Measurements from ENCODE around the gene APMAP.

APMAP gene

DNA sequence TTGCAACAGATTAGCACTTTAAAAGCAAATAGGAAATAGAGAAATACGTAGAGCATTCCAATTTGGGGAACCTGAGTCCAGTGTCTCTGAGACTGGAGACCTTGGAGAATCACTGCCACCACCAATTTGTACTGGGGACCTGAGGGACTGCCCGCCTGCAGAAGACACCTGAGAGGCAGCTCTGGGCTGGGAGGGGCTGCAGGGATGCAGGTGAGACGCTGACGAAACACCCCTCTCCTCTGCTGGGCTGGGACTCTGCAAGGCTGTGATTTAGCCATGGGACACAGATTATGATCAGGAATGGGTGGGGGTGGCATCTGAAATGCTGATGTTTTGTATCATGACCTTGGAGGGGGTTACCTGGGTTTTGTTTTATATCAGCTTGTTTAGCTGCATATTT lies 7.0 kb upstream of the APMAP start:
- H3K36me3 ChIP-seq (ENCODE audit: control insufficient read depth in 2 of 2, insufficient read depth in 1 of 2, low read length in 2 of 2) = no peaks in the 10 kb centered on the region
- no peak overlapping the region for H3K4me3 ChIP-seq (ENCODE audit: low read depth, low read length)
- POLR2A ChIA-PET = no interaction called here
- CTCF ChIA-PET = interaction anchor here (0.9 to 1.1 kb wide), 2 partner anchors 180 to 399 kb away, joined by 3 to 4 read pairs; no protein-coding TSS in a partner anchor
- H3K4me1 ChIP-seq (ENCODE audit: control insufficient read depth, insufficient read depth, low read length) = no peaks in the 10 kb centered on the region
- no peak for TF ChIP-seq BCL11B (tag by site-specific recombination; IDR thresholded peaks at IDR 0.05; ENCODE audit: low read depth)
- TF ChIP-seq ZFP69B (tag by site-specific recombination; IDR thresholded peaks at IDR 0.05) = no peak
- TF ChIP-seq, protein P1, sequence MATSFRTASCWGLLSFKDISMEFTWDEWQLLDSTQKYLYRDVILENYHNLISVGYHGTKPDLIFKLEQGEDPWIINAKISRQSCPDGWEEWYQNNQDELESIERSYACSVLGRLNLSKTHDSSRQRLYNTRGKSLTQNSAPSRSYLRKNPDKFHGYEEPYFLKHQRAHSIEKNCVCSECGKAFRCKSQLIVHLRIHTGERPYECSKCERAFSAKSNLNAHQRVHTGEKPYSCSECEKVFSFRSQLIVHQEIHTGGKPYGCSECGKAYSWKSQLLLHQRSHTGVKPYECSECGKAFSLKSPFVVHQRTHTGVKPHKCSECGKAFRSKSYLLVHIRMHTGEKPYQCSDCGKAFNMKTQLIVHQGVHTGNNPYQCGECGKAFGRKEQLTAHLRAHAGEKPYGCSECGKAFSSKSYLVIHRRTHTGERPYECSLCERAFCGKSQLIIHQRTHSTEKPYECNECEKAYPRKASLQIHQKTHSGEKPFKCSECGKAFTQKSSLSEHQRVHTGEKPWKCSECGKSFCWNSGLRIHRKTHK (tag by site-specific recombination; IDR thresholded peaks at IDR 0.05) = no peak
- TF ChIP-seq, protein P2, sequence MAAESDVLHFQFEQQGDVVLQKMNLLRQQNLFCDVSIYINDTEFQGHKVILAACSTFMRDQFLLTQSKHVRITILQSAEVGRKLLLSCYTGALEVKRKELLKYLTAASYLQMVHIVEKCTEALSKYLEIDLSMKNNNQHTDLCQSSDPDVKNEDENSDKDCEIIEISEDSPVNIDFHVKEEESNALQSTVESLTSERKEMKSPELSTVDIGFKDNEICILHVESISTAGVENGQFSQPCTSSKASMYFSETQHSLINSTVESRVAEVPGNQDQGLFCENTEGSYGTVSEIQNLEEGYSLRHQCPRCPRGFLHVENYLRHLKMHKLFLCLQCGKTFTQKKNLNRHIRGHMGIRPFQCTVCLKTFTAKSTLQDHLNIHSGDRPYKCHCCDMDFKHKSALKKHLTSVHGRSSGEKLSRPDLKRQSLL (tag by site-specific recombination; IDR thresholded peaks at IDR 0.05) = no peak
- TF ChIP-seq ZSCAN16 (tag by site-specific recombination; IDR thresholded peaks at IDR 0.05) = no peak
- no peak for TF ChIP-seq ZNF416 (tag by site-specific recombination; IDR thresholded peaks at IDR 0.05)
- TF ChIP-seq, protein P3, sequence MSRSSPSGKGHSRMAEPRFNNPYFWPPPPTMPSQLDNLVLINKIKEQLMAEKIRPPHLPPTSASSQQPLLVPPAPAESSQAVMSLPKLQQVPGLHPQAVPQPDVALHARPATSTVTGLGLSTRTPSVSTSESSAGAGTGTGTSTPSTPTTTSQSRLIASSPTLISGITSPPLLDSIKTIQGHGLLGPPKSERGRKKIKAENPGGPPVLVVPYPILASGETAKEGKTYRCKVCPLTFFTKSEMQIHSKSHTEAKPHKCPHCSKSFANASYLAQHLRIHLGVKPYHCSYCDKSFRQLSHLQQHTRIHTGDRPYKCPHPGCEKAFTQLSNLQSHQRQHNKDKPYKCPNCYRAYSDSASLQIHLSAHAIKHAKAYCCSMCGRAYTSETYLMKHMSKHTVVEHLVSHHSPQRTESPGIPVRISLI (tag by site-specific recombination; IDR thresholded peaks at IDR 0.05) = no peak
- TF ChIP-seq, protein P4, sequence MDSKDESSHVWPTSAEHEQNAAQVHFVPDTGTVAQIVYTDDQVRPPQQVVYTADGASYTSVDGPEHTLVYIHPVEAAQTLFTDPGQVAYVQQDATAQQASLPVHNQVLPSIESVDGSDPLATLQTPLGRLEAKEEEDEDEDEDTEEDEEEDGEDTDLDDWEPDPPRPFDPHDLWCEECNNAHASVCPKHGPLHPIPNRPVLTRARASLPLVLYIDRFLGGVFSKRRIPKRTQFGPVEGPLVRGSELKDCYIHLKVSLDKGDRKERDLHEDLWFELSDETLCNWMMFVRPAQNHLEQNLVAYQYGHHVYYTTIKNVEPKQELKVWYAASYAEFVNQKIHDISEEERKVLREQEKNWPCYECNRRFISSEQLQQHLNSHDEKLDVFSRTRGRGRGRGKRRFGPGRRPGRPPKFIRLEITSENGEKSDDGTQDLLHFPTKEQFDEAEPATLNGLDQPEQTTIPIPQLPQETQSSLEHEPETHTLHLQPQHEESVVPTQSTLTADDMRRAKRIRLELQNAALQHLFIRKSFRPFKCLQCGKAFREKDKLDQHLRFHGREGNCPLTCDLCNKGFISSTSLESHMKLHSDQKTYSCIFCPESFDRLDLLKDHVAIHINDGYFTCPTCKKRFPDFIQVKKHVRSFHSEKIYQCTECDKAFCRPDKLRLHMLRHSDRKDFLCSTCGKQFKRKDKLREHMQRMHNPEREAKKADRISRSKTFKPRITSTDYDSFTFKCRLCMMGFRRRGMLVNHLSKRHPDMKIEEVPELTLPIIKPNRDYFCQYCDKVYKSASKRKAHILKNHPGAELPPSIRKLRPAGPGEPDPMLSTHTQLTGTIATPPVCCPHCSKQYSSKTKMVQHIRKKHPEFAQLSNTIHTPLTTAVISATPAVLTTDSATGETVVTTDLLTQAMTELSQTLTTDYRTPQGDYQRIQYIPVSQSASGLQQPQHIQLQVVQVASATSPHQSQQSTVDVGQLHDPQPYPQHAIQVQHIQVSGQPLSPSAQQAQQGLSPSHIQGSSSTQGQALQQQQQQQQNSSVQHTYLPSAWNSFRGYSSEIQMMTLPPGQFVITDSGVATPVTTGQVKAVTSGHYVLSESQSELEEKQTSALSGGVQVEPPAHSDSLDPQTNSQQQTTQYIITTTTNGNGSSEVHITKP (tag by site-specific recombination; IDR thresholded peaks at IDR 0.05) = no peak
- TF ChIP-seq, protein P5, sequence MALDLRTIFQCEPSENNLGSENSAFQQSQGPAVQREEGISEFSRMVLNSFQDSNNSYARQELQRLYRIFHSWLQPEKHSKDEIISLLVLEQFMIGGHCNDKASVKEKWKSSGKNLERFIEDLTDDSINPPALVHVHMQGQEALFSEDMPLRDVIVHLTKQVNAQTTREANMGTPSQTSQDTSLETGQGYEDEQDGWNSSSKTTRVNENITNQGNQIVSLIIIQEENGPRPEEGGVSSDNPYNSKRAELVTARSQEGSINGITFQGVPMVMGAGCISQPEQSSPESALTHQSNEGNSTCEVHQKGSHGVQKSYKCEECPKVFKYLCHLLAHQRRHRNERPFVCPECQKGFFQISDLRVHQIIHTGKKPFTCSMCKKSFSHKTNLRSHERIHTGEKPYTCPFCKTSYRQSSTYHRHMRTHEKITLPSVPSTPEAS (tag by site-specific recombination; IDR thresholded peaks at IDR 0.05) = no peak
- TF ChIP-seq, protein P6, sequence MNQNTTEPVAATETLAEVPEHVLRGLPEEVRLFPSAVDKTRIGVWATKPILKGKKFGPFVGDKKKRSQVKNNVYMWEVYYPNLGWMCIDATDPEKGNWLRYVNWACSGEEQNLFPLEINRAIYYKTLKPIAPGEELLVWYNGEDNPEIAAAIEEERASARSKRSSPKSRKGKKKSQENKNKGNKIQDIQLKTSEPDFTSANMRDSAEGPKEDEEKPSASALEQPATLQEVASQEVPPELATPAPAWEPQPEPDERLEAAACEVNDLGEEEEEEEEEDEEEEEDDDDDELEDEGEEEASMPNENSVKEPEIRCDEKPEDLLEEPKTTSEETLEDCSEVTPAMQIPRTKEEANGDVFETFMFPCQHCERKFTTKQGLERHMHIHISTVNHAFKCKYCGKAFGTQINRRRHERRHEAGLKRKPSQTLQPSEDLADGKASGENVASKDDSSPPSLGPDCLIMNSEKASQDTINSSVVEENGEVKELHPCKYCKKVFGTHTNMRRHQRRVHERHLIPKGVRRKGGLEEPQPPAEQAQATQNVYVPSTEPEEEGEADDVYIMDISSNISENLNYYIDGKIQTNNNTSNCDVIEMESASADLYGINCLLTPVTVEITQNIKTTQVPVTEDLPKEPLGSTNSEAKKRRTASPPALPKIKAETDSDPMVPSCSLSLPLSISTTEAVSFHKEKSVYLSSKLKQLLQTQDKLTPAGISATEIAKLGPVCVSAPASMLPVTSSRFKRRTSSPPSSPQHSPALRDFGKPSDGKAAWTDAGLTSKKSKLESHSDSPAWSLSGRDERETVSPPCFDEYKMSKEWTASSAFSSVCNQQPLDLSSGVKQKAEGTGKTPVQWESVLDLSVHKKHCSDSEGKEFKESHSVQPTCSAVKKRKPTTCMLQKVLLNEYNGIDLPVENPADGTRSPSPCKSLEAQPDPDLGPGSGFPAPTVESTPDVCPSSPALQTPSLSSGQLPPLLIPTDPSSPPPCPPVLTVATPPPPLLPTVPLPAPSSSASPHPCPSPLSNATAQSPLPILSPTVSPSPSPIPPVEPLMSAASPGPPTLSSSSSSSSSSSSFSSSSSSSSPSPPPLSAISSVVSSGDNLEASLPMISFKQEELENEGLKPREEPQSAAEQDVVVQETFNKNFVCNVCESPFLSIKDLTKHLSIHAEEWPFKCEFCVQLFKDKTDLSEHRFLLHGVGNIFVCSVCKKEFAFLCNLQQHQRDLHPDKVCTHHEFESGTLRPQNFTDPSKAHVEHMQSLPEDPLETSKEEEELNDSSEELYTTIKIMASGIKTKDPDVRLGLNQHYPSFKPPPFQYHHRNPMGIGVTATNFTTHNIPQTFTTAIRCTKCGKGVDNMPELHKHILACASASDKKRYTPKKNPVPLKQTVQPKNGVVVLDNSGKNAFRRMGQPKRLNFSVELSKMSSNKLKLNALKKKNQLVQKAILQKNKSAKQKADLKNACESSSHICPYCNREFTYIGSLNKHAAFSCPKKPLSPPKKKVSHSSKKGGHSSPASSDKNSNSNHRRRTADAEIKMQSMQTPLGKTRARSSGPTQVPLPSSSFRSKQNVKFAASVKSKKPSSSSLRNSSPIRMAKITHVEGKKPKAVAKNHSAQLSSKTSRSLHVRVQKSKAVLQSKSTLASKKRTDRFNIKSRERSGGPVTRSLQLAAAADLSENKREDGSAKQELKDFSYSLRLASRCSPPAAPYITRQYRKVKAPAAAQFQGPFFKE (tag by site-specific recombination; IDR thresholded peaks at IDR 0.05; ENCODE audit: borderline replicate concordance) = no peak
- TF ChIP-seq SP2 (tag by site-specific recombination; IDR thresholded peaks at IDR 0.05) = no peak
- TF ChIP-seq ZNF623 (tag by site-specific recombination; IDR thresholded peaks at IDR 0.05) = no peak
- no peak for TF ChIP-seq ZNF211 (tag by site-specific recombination; IDR thresholded peaks at IDR 0.05; ENCODE audit: low read depth)
- TF ChIP-seq GLIS1 (tag by site-specific recombination; IDR thresholded peaks at IDR 0.05) = no peak
- TF ChIP-seq, protein P7, sequence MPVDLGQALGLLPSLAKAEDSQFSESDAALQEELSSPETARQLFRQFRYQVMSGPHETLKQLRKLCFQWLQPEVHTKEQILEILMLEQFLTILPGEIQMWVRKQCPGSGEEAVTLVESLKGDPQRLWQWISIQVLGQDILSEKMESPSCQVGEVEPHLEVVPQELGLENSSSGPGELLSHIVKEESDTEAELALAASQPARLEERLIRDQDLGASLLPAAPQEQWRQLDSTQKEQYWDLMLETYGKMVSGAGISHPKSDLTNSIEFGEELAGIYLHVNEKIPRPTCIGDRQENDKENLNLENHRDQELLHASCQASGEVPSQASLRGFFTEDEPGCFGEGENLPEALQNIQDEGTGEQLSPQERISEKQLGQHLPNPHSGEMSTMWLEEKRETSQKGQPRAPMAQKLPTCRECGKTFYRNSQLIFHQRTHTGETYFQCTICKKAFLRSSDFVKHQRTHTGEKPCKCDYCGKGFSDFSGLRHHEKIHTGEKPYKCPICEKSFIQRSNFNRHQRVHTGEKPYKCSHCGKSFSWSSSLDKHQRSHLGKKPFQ (tag by site-specific recombination; IDR thresholded peaks at IDR 0.05) = no peak
- TF ChIP-seq ZNF837 (tag by site-specific recombination; IDR thresholded peaks at IDR 0.05) = no peak
- TF ChIP-seq ZNF324 (tag by site-specific recombination; IDR thresholded peaks at IDR 0.05) = no peak
- TF ChIP-seq, protein P8, sequence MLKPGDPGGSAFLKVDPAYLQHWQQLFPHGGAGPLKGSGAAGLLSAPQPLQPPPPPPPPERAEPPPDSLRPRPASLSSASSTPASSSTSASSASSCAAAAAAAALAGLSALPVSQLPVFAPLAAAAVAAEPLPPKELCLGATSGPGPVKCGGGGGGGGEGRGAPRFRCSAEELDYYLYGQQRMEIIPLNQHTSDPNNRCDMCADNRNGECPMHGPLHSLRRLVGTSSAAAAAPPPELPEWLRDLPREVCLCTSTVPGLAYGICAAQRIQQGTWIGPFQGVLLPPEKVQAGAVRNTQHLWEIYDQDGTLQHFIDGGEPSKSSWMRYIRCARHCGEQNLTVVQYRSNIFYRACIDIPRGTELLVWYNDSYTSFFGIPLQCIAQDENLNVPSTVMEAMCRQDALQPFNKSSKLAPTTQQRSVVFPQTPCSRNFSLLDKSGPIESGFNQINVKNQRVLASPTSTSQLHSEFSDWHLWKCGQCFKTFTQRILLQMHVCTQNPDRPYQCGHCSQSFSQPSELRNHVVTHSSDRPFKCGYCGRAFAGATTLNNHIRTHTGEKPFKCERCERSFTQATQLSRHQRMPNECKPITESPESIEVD (tag by site-specific recombination; IDR thresholded peaks at IDR 0.05) = no peak
- no peaks in the 10 kb centered on the region for H3K9me3 ChIP-seq (ENCODE audit: control insufficient read depth, insufficient read depth, low read depth, low read length)
- H3K27ac ChIP-seq (ENCODE audit: extremely low read depth, low read depth, low read length) = no peak overlapping the region

Data from HEK293 (cell line).